PC-3 (cell line): ENCODE results near the gene GIPC3. TPM values are rescaled to one million over a fixed set of nuclear protein-coding genes. Genes with fewer than 3 reads are reported as not detected.

Experiments used
- ATAC-seq: fragments of 200-7000 bp; cut with Tn5 transposase; 2 replicates; pipeline ENCODE4 v1.9.1; 2020; ENCODE audit warnings: mild to moderate bottlenecking, moderate library complexity
- BruUV-seq: library from RNA; stranded (reverse); fragments of 400-500 nt; replicated peaks from 2 replicates; lab custom pipeline; 2021; lab: Mats Ljungman, UMichigan
- CTCF ChIA-PET: fragments of 300-600 bp; sonication (Branson Sonifier 250); formaldehyde crosslinking; loops from one replicate; lab custom pipeline; 2022; ENCODE audit warnings: antibody characterized with exemption; lab: Charles Lee
- POLR2A ChIA-PET: fragments of 300-600 bp; sonication (Branson Sonifier 250); formaldehyde crosslinking; loops from one replicate; lab custom pipeline; 2022; ENCODE audit warnings: antibody characterized with exemption; ENCODE audit not compliant: unreplicated experiment; lab: Charles Lee
- DNase-seq: peaks from one replicate; pipeline ENCODE4 v3.0.0-alpha.2; 2015
- H2AFZ ChIP-seq: fragments of 300-600 bp; sonication (generic); 2 replicates; pipeline ENCODE4 v1.6.0; 2016; ENCODE audit warnings: antibody characterized with exemption, low read length
- H3F3A ChIP-seq: fragments of 300-600 bp; sonication (generic); one replicate; pipeline ENCODE4 v1.6.0; 2017; ENCODE audit warnings: antibody characterized with exemption, low read length, control low read depth, mild to moderate bottlenecking; ENCODE audit not compliant: unreplicated experiment
- H3K27ac ChIP-seq: fragments of 300-600 bp; sonication (generic); 2 replicates; pipeline ENCODE4 v1.5.1; 2016; ENCODE audit warnings: mild to moderate bottlenecking, low read length
- H3K27me3 ChIP-seq: fragments of 300-600 bp; sonication (generic); 2 replicates; pipeline ENCODE4 v1.6.1; 2016; ENCODE audit warnings: low read length, mixed read lengths
- H3K36me3 ChIP-seq: fragments of 300-600 bp; sonication (generic); 2 replicates; pipeline ENCODE4 v1.6.1; 2016; ENCODE audit warnings: low read depth, mixed run types, low read length, mixed read lengths
- H3K4me1 ChIP-seq: fragments of 300-600 bp; sonication (generic); 2 replicates; pipeline ENCODE4 v1.5.1; 2016; ENCODE audit warnings: low read length; ENCODE audit not compliant: insufficient read depth
- H3K4me2 ChIP-seq: fragments of 300-600 bp; sonication (generic); 2 replicates; pipeline ENCODE4 v1.6.0; 2016; ENCODE audit warnings: low read length
- H3K4me3 ChIP-seq: fragments of 300-600 bp; sonication (generic); 2 replicates; pipeline ENCODE4 v1.5.1; 2016; ENCODE audit warnings: mild to moderate bottlenecking, low read length, mixed read lengths
- H3K79me2 ChIP-seq: fragments of 300-600 bp; sonication (generic); 2 replicates; pipeline ENCODE4 v1.6.1; 2017; ENCODE audit warnings: low read length, mixed read lengths
- H3K9ac ChIP-seq: fragments of 300-600 bp; sonication (generic); 2 replicates; pipeline ENCODE4 v1.6.0; 2016; ENCODE audit warnings: mild to moderate bottlenecking, low read length
- H3K9me2 ChIP-seq: fragments of 300-600 bp; sonication (generic); replicated peaks from 2 replicates; pipeline ENCODE4 v1.6.1; 2016; ENCODE audit warnings: mixed run types, low read length, mixed read lengths
- H3K9me3 ChIP-seq: fragments of 300-600 bp; sonication (generic); 2 replicates; pipeline ENCODE4 v1.6.1; 2016; ENCODE audit warnings: low read length, mixed read lengths
- H4K20me1 ChIP-seq: fragments of 300-600 bp; sonication (generic); 2 replicates; pipeline ENCODE4 v1.6.1; 2016; ENCODE audit warnings: low read length, mixed read lengths
- EZH2 ChIP-seq: fragments of 300-600 bp; sonication (generic); IDR thresholded peaks from one replicate; pipeline ENCODE4 v1.6.1; 2017; ENCODE audit warnings: antibody characterized with exemption, mild to moderate bottlenecking, low read length; ENCODE audit not compliant: unreplicated experiment
- EZH2phosphoT487 ChIP-seq: fragments of 300-600 bp; sonication (generic); IDR thresholded peaks from 2 replicates; pipeline ENCODE4 v1.6.1; 2018; ENCODE audit warnings: mild to moderate bottlenecking, antibody characterized with exemption, low read length, borderline replicate concordance
- intact Hi-C: fragments of 100-400 bp; cut with micrococcal nuclease; formaldehyde crosslinking; loops from 2 replicates; pipeline ENCODE4 v1.9.0; 2023
- total RNA-seq: library from RNA; depleted of rRNA; stranded (reverse); fragments of >200 nt; gene quantifications from 2 replicates; pipeline ENCODE4 v1.2.3, GENCODE V29; 2014
- TF ChIP-seq, protein P1 (sequence below): fragments of 300-600 bp; sonication (generic); conservative IDR thresholded peaks from 2 replicates; pipeline ENCODE4 v1.5.1; 2017; ENCODE audit warnings: antibody characterized with exemption, low read depth, mild to moderate bottlenecking, low read length

GIPC3 gene
- total RNA-seq, 1 experiment from 2014 or later: 0.18 TPM

DNA sequence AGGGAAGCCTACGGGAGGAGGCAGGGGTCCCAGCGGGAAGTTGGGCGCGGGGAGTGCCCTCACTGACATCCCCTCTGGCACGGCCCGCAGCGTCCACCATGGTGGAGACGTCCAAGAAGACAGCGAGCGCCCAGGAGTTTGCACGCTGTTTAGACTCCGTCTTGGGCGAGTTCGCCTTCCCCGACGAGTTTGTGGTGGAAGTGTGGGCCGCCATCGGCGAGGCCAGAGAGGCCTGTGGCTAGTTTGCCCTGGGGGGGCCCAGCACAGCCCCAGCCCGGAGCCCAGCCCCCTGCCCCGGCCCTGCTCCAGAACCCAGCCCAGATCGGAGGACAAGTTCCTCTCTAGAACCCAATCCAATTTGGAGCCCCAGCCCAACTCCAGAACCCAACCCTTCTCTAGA is 4.7 kb downstream of the GIPC3 start:
- TF ChIP-seq, protein P1, sequence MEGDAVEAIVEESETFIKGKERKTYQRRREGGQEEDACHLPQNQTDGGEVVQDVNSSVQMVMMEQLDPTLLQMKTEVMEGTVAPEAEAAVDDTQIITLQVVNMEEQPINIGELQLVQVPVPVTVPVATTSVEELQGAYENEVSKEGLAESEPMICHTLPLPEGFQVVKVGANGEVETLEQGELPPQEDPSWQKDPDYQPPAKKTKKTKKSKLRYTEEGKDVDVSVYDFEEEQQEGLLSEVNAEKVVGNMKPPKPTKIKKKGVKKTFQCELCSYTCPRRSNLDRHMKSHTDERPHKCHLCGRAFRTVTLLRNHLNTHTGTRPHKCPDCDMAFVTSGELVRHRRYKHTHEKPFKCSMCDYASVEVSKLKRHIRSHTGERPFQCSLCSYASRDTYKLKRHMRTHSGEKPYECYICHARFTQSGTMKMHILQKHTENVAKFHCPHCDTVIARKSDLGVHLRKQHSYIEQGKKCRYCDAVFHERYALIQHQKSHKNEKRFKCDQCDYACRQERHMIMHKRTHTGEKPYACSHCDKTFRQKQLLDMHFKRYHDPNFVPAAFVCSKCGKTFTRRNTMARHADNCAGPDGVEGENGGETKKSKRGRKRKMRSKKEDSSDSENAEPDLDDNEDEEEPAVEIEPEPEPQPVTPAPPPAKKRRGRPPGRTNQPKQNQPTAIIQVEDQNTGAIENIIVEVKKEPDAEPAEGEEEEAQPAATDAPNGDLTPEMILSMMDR: no peak
- no peak for TF ChIP-seq EZH2phosphoT487
- no peak for TF ChIP-seq EZH2
- no peak overlapping the region for H3K27ac ChIP-seq
- intact Hi-C loops: no loop called here
- POLR2A ChIA-PET: no interaction called here
- H3K79me2 ChIP-seq: no peaks in the 10 kb centered on the region
- no peaks in the 10 kb centered on the region for H3K27me3 ChIP-seq
- no peaks in the 10 kb centered on the region for H3K36me3 ChIP-seq
- H3K4me3 ChIP-seq: no peak overlapping the region
- no peak overlapping the region for H3K4me2 ChIP-seq
- no peaks in the 10 kb centered on the region for H3K9me2 ChIP-seq
- BruUV-seq: no TSS peak
- H3K9ac ChIP-seq: no peak overlapping the region
- ATAC-seq (no peak), DNase-seq (no peak)
- no peaks in the 10 kb centered on the region for H3K9me3 ChIP-seq
- H4K20me1 ChIP-seq: no peaks in the 10 kb centered on the region
- no peaks in the 10 kb centered on the region for H3K4me1 ChIP-seq
- H3F3A ChIP-seq: no peaks in the 10 kb centered on the region
- CTCF ChIA-PET: no interaction called here
- no peak overlapping the region for H2AFZ ChIP-seq

DNA sequence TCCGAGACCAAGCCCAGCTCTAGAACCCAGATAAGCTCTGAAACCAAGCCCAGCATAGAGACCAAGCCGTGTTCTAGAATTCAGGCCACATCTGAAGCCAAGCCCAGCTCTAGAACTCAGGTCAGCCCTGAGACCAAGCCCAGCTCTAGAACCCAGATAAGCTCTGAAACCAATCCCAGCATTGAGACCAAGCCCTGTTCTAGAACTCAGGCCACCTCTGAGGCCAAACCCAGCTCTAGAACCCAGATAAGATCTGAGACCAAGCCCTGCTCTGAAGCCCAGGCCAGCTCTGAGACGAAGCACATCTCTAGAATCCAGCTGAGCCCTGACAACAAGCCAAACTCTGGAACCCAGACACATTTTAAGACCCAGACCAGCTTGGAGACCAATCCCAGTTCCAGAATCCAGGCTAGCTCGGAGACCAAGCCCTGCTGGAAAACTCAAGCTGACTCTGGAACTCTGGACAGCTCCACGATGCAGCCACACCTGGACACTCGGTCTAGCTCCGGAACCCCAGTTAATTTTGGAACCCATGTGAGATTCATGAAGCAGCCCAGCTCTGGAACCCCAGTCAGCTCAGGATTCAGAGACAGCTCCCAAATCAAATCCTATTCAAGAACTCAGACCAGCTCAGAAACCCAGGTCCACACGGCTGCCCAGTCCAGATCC is 5.8 kb downstream of the GIPC3 start:
- H3K27ac ChIP-seq: no peak overlapping the region
- no peaks in the 10 kb centered on the region for H3K79me2 ChIP-seq
- CTCF ChIA-PET: no interaction called here
- H3K27me3 ChIP-seq: no peaks in the 10 kb centered on the region
- no peak for DNase-seq
- H3K4me3 ChIP-seq: no peak overlapping the region
- TF ChIP-seq, protein P1: no peak
- TF ChIP-seq EZH2 (no peak), EZH2phosphoT487 (no peak)
- no peaks in the 10 kb centered on the region for H3K9me2 ChIP-seq
- no peak overlapping the region for H2AFZ ChIP-seq
- POLR2A ChIA-PET: no interaction called here
- no peak overlapping the region for H3K4me2 ChIP-seq
- H3K36me3 ChIP-seq: no peaks in the 10 kb centered on the region
- BruUV-seq: no TSS peak
- no peak for ATAC-seq
- no peak overlapping the region for H3K9ac ChIP-seq
- no peaks in the 10 kb centered on the region for H4K20me1 ChIP-seq
- intact Hi-C loops: no loop called here
- no peaks in the 10 kb centered on the region for H3K9me3 ChIP-seq
- H3F3A ChIP-seq: no peaks in the 10 kb centered on the region
- no peaks in the 10 kb centered on the region for H3K4me1 ChIP-seq

- Histone ChIP-seq H3K36me3 (no peaks in the 10 kb centered on the region), H3K9me2 (no peaks in the 10 kb centered on the region), H2AFZ (no peak overlapping the region), H4K20me1 (no peaks in the 10 kb centered on the region), H3K4me2 (no peak overlapping the region), H3K9ac (no peak overlapping the region), H3K4me1 (no peaks in the 10 kb centered on the region), H3K9me3 (no peaks in the 10 kb centered on the region), H3K4me3 (no peak overlapping the region), H3K27me3 (no peaks in the 10 kb centered on the region), H3F3A (no peaks in the 10 kb centered on the region), H3K79me2 (no peaks in the 10 kb centered on the region), H3K27ac (no peak overlapping the region)
- DNase-seq: no peak
- ChIA-PET CTCF (no interaction called here), POLR2A (no interaction called here)
- TF ChIP-seq, protein P1: no peak
- TF ChIP-seq EZH2phosphoT487 (no peak), EZH2 (no peak)
- BruUV-seq: no TSS peak
- ATAC-seq: no peak
- intact Hi-C loops: no loop called here
Measured at GRCh38 chr19:3591876-3592613, 6.8 kb downstream of the GIPC3 start.
